ENCODE measurements around the gene KRT32. TPM values are rescaled to one million over a fixed set of nuclear protein-coding genes. Genes with fewer than 3 reads are reported as not detected.
A peak's percentile ranks its signal among the peaks of the same experiment; 100 is the strongest.

KRT32 gene
- total and polyA plus RNA-seq, 2 donors from 2014 or later: not detected

DNA sequence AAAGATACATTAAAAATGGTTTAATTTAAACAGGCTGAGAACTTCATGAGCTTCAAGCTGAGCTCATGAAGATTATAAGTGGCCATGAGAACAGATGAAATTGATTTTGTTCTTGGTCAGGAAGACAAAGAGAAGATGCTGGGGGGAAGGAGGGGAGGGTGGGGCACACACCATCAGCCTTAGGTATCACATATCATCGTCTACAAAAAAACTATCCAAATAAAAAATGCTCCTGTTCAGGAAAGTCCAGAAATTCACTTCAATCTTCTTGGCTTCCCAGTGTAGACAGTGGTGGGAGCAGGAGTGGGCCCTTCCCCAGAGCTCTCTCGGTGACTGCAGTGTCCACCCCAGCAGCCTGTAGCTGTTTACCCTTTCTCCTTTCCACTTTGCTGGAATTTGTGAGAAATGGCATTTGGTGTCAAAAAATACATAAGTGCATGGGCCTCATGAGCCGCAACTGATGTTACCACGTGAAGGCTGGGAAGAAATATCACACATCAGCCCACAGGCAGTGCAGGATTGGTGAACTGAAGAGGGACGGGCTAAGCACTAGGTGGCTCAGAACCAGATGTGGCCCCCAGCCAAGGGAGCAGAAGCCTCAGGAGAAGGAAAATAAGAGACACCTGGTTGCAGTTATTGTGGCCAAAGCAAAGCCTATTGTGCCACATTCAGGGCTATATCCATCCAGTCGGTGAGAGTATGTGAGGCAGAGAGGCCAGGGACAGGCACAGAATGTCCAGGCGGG is 48.9 kb downstream of the KRT32 start:
- intact Hi-C loops (cut with DNase I): no loop called here
- TF ChIP-seq, protein P1, sequence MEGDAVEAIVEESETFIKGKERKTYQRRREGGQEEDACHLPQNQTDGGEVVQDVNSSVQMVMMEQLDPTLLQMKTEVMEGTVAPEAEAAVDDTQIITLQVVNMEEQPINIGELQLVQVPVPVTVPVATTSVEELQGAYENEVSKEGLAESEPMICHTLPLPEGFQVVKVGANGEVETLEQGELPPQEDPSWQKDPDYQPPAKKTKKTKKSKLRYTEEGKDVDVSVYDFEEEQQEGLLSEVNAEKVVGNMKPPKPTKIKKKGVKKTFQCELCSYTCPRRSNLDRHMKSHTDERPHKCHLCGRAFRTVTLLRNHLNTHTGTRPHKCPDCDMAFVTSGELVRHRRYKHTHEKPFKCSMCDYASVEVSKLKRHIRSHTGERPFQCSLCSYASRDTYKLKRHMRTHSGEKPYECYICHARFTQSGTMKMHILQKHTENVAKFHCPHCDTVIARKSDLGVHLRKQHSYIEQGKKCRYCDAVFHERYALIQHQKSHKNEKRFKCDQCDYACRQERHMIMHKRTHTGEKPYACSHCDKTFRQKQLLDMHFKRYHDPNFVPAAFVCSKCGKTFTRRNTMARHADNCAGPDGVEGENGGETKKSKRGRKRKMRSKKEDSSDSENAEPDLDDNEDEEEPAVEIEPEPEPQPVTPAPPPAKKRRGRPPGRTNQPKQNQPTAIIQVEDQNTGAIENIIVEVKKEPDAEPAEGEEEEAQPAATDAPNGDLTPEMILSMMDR (IDR thresholded peaks at IDR 0.05; ENCODE audit: borderline replicate concordance, extremely low read depth, insufficient read depth): no peak
- FAIRE-seq: no peak
- H3K9ac ChIP-seq (ENCODE audit: low read length in 3 of 3): no peak overlapping the region
- no peak for DNase-seq
- H3K27ac ChIP-seq (ENCODE audit: low read depth in 2 of 2, low read length in 2 of 2): no peak overlapping the region
- H3K9me3 ChIP-seq (ENCODE audit: control insufficient read depth in 2 of 3, insufficient read depth in 1 of 3, low read length in 3 of 3): no peaks in the 10 kb centered on the region
- H3K4me3 ChIP-seq (ENCODE audit: low read length in 3 of 3): no peak overlapping the region
- H3K27me3 ChIP-seq (ENCODE audit: control insufficient read depth, insufficient read depth, low read length): no peaks in the 10 kb centered on the region
- no peaks in the 10 kb centered on the region for H3K36me3 ChIP-seq (ENCODE audit: control insufficient read depth in 2 of 3, insufficient read depth in 3 of 3, low read length in 3 of 3)
- H3K4me1 ChIP-seq (ENCODE audit: control insufficient read depth in 2 of 3, insufficient read depth in 2 of 3, low read depth in 1 of 3, low read length in 3 of 3): peaks cover 2 to 16% (median 8%) of the 10 kb centered on the region in 3 donors

DNA sequence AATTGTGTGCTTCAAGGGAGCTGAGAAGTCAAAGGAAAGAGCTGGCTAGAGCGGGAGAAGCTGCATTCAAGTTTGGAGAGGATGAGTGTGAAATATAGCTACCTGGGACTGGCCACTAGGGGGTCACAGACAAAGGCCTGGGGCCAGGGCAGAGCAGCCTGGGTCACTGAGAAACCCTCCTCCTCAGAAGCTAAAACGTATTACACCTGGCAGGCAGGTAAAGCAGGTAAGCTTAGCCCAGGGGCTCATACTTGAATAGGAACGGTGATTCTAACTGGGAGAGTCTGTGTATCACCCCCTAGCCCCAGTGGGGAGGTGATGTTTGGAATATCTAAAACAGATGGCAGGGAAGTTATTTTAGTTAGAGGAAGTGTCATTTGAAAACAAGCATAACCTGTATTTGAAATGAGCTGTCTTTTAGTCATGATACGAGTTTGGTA is 49.6 kb downstream of the KRT32 start:
- no peaks in the 10 kb centered on the region for H3K9me3 ChIP-seq (ENCODE audit: control insufficient read depth in 2 of 3, insufficient read depth in 1 of 3, low read length in 3 of 3)
- TF ChIP-seq, protein P1 (IDR thresholded peaks at IDR 0.05; ENCODE audit: borderline replicate concordance, extremely low read depth, insufficient read depth): no peak
- no peak overlapping the region for H3K4me3 ChIP-seq (ENCODE audit: low read length in 3 of 3)
- intact Hi-C loops (cut with DNase I): no loop called here
- H3K4me1 ChIP-seq (ENCODE audit: control insufficient read depth in 2 of 3, insufficient read depth in 2 of 3, low read depth in 1 of 3, low read length in 3 of 3): peaks cover 2 to 16% (median 8%) of the 10 kb centered on the region in 3 donors
- FAIRE-seq (no peak), DNase-seq (no peak)
- H3K27ac ChIP-seq (ENCODE audit: low read depth in 2 of 2, low read length in 2 of 2): no peak overlapping the region
- H3K9ac ChIP-seq (ENCODE audit: low read length in 3 of 3): no peak overlapping the region
- no peaks in the 10 kb centered on the region for H3K27me3 ChIP-seq (ENCODE audit: control insufficient read depth, insufficient read depth, low read length)
- no peaks in the 10 kb centered on the region for H3K36me3 ChIP-seq (ENCODE audit: control insufficient read depth in 2 of 3, insufficient read depth in 3 of 3, low read length in 3 of 3)

DNA sequence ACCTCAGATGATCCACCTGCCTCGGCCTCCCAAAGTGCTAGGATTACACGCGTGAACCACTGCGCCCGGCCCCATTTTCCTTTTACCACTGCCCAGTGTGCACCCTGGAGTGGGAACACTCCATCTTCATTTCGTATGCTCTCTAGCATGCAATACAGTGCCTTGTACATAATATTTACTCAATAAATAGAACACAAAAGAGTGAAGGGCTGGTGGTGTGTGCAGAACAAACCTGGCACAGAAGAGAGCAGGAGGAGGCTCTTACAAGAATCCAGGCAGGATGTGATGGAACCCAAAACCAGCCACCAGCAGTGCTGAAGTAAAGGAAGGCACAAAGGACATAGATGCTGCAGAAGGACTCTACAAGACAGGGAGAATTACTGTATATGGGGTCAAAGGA is 50.1 kb downstream of the KRT32 start:
- FAIRE-seq (no peak), DNase-seq (no peak)
- intact Hi-C loops (cut with DNase I): no loop called here
- no peaks in the 10 kb centered on the region for H3K9me3 ChIP-seq (ENCODE audit: control insufficient read depth in 2 of 3, insufficient read depth in 1 of 3, low read length in 3 of 3)
- H3K27me3 ChIP-seq (ENCODE audit: control insufficient read depth, insufficient read depth, low read length): no peaks in the 10 kb centered on the region
- TF ChIP-seq, protein P1 (IDR thresholded peaks at IDR 0.05; ENCODE audit: borderline replicate concordance, extremely low read depth, insufficient read depth): no peak
- peaks cover 2 to 16% (median 8%) of the 10 kb centered on the region in 3 donors for H3K4me1 ChIP-seq (ENCODE audit: control insufficient read depth in 2 of 3, insufficient read depth in 2 of 3, low read depth in 1 of 3, low read length in 3 of 3)
- H3K4me3 ChIP-seq (ENCODE audit: low read length in 3 of 3): no peak overlapping the region
- H3K36me3 ChIP-seq (ENCODE audit: control insufficient read depth in 2 of 3, insufficient read depth in 3 of 3, low read length in 3 of 3): no peaks in the 10 kb centered on the region
- peak overlapping the region; percentile 23 to 30 for H3K27ac ChIP-seq (ENCODE audit: low read depth in 2 of 2, low read length in 2 of 2)
- no peak overlapping the region for H3K9ac ChIP-seq (ENCODE audit: low read length in 3 of 3)

Measured in kidney (tissue), 14 donors.